OCI-LY7 (cell line): ENCODE results near the gene SDHA. TPM values are rescaled to one million over a fixed set of nuclear protein-coding genes. Genes with fewer than 3 reads are reported as not detected.

Source experiments
- BruUV-seq: library from RNA; stranded (reverse); fragments of 400-500 nt; replicated peaks from 2 replicates; lab custom pipeline; 2021; lab: Mats Ljungman, UMichigan
- CTCF ChIA-PET: fragments of 300-600 bp; sonication (Branson Sonifier 250); formaldehyde crosslinking; loops from one replicate; lab custom pipeline; 2022; ENCODE audit warnings: antibody characterized with exemption; ENCODE audit not compliant: unreplicated experiment; lab: Charles Lee
- POLR2A ChIA-PET: fragments of 300-600 bp; sonication (Branson Sonifier 250); formaldehyde crosslinking; loops from one replicate; lab custom pipeline; 2022; ENCODE audit warnings: antibody characterized with exemption; lab: Charles Lee
- DNase-seq: peaks from one replicate; pipeline ENCODE4 v3.0.0-alpha.2; 2015; ENCODE audit warnings: low spot score
- H2AFZ ChIP-seq: fragments of 200-600 bp; sonication (generic), shearing (Covaris generic); 2 replicates; pipeline ENCODE4 v1.6.1; 2014; ENCODE audit warnings: mild to moderate bottlenecking, antibody characterized with exemption, low read length, moderate library complexity
- H3K27ac ChIP-seq: fragments of 200-600 bp; sonication (generic); 2 replicates; pipeline ENCODE4 v1.5.1; 2014; ENCODE audit warnings: mixed run types, low read depth, mild to moderate bottlenecking, moderate library complexity, low read length, inconsistent platforms; ENCODE audit not compliant: poor library complexity, severe bottlenecking
- H3K36me3 ChIP-seq: fragments of 200-600 bp; sonication (generic); 2 replicates; pipeline ENCODE4 v1.6.1; 2014; ENCODE audit warnings: mild to moderate bottlenecking, antibody characterized with exemption, low read length, moderate library complexity, mixed read lengths; ENCODE audit not compliant: insufficient read depth
- H3K4me1 ChIP-seq: fragments of 200-600 bp; sonication (generic); 2 replicates; pipeline ENCODE4 v1.5.1; 2014; ENCODE audit warnings: mild to moderate bottlenecking, low read length; ENCODE audit not compliant: insufficient read depth, poor library complexity, severe bottlenecking
- H3K4me2 ChIP-seq: fragments of 200-600 bp; sonication (generic); 2 replicates; pipeline ENCODE4 v1.6.1; 2014; ENCODE audit warnings: mild to moderate bottlenecking, low read length
- H3K4me3 ChIP-seq: fragments of 200-600 bp; sonication (generic); 2 replicates; pipeline ENCODE4 v1.5.1; 2014; ENCODE audit warnings: mild to moderate bottlenecking, low read depth, low read length; ENCODE audit not compliant: poor library complexity, severe bottlenecking
- H3K79me2 ChIP-seq: fragments of 200-600 bp; sonication (generic); 2 replicates; pipeline ENCODE4 v1.6.1; 2016; ENCODE audit warnings: low read depth, mild to moderate bottlenecking, low read length, moderate library complexity, mixed read lengths; ENCODE audit not compliant: insufficient read depth
- H3K9me2 ChIP-seq: fragments of 200-600 bp; sonication (generic); 2 replicates; pipeline ENCODE4 v1.6.1; 2016; ENCODE audit warnings: mild to moderate bottlenecking, low read length, mixed read lengths; ENCODE audit not compliant: insufficient read depth
- H3K9me3 ChIP-seq: fragments of 200-600 bp; sonication (generic); 2 replicates; pipeline ENCODE4 v1.6.1; 2014; ENCODE audit warnings: mild to moderate bottlenecking, mixed run types, low read length, mixed read lengths
- H4K20me1 ChIP-seq: fragments of 200-600 bp; sonication (generic); 2 replicates; pipeline ENCODE4 v1.6.1; 2014; ENCODE audit warnings: mild to moderate bottlenecking, antibody characterized with exemption, low read length, moderate library complexity, mixed read lengths; ENCODE audit not compliant: insufficient read depth
- CTCF ChIP-seq: fragments of 200-600 bp; sonication (generic); conservative IDR thresholded peaks from 2 replicates; pipeline ENCODE4 v1.5.1; 2014; ENCODE audit warnings: mild to moderate bottlenecking, antibody characterized with exemption, low read length, moderate library complexity, mixed read lengths
- EZH2phosphoT487 ChIP-seq: fragments of 200-600 bp; sonication (generic); IDR thresholded peaks from 2 replicates; pipeline ENCODE4 v1.6.1; 2018; ENCODE audit warnings: low read depth, borderline replicate concordance, mild to moderate bottlenecking, mixed run types, antibody characterized with exemption, low read length, moderate library complexity, mixed read lengths
- intact Hi-C: fragments of 100-400 bp; cut with micrococcal nuclease; formaldehyde crosslinking; loops from one replicate; pipeline ENCODE4 v1.10.0; 2022; ENCODE audit not compliant: unreplicated experiment
- total RNA-seq, 2 experiments: library from RNA; depleted of rRNA in 1 of 2; stranded (reverse); fragments of >200 nt in 1 of 2; shearing (Covaris generic) in 1 of 2; gene quantifications; 2 replicates each; pipeline ENCODE4 v1.2.3, GENCODE V29; 2014 to 2022

SDHA gene
- total RNA-seq, 2 experiments from 2014 or later = 147 to 167 TPM

GRCh38 chr5:174291-174600, 43.9 kb upstream of the SDHA start:
- H3K9me2 ChIP-seq = no peaks in the 10 kb centered on the region
- no peak overlapping the region for H2AFZ ChIP-seq

GRCh38 chr5:174876-175465, 43.1 kb upstream of the SDHA start:
- Histone ChIP-seq H3K79me2 (no peaks in the 10 kb centered on the region), H3K9me2 (no peaks in the 10 kb centered on the region), H3K4me1 (no peaks in the 10 kb centered on the region), H2AFZ (no peak overlapping the region), H3K9me3 (no peaks in the 10 kb centered on the region), H4K20me1 (no peaks in the 10 kb centered on the region), H3K4me3 (no peak overlapping the region), H3K4me2 (no peak overlapping the region), H3K27ac (no peak overlapping the region), H3K36me3 (no peaks in the 10 kb centered on the region)
- intact Hi-C loops = no loop called here
- CTCF ChIA-PET = no interaction called here
- BruUV-seq = no TSS peak
- TF ChIP-seq CTCF (no peak), EZH2phosphoT487 (no peak)
- POLR2A ChIA-PET = no interaction called here
- no peak for DNase-seq

More at GRCh38 chr5:174291-174600, 43.9 kb upstream of the SDHA start:
- Histone ChIP-seq H3K27ac (no peak overlapping the region), H3K36me3 (no peaks in the 10 kb centered on the region), H3K79me2 (no peaks in the 10 kb centered on the region), H4K20me1 (no peaks in the 10 kb centered on the region), H3K4me2 (no peak overlapping the region), H3K9me3 (no peaks in the 10 kb centered on the region), H3K4me1 (no peaks in the 10 kb centered on the region), H3K4me3 (no peak overlapping the region)
- ChIA-PET CTCF (no interaction called here), POLR2A (no interaction called here)
- no peak for TF ChIP-seq EZH2phosphoT487
- no peak for TF ChIP-seq CTCF
- BruUV-seq = no TSS peak
- no peak for DNase-seq
- intact Hi-C loops = no loop called here

- Histone ChIP-seq H4K20me1 (no peaks in the 10 kb centered on the region), H3K79me2 (no peaks in the 10 kb centered on the region), H3K9me3 (no peaks in the 10 kb centered on the region), H2AFZ (no peak overlapping the region), H3K36me3 (no peaks in the 10 kb centered on the region), H3K9me2 (no peaks in the 10 kb centered on the region), H3K4me3 (no peak overlapping the region), H3K4me2 (no peak overlapping the region), H3K27ac (no peak overlapping the region), H3K4me1 (no peaks in the 10 kb centered on the region)
- no peak for TF ChIP-seq CTCF
- TF ChIP-seq EZH2phosphoT487 = no peak
- no TSS peak for BruUV-seq
- intact Hi-C loops = no loop called here
- no peak for DNase-seq
- ChIA-PET POLR2A (no interaction called here), CTCF (no interaction called here)
Observed at GRCh38 chr5:176296-176823, 41.8 kb upstream of the SDHA start.
